ENCODE data around the gene LRRC14B. TPM values are rescaled to one million over a fixed set of nuclear protein-coding genes. Genes with fewer than 3 reads are reported as not detected.

Gene LRRC14B
- polyA plus RNA-seq, 1 experiment: not detected

DNA sequence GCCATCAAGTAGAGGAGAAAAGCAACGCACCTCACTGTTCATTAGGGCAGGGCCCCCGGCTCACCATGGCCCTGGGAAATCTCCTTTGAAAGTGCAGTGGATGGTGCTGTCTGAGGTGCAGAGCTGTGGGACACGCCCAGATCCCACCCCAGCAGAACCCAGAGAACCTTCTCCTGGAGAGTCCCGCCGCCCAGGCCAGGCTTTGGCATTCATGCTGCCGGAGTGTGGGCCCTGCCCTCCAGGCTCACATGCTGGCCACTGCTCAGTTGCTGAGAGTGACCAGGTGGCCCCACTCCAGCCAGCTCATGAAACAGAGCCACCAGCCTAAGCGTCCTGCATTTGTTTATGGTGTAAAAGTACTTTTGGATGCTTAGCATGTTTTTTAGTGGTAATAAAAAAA is 23.8 kb upstream of the LRRC14B start:
- H3K27me3 ChIP-seq (ENCODE audit: control insufficient read depth, insufficient read depth, low read length): no peaks in the 10 kb centered on the region
- DNase-seq (ENCODE audit: low read depth, low spot score): no peak
- TF ChIP-seq, protein P1, sequence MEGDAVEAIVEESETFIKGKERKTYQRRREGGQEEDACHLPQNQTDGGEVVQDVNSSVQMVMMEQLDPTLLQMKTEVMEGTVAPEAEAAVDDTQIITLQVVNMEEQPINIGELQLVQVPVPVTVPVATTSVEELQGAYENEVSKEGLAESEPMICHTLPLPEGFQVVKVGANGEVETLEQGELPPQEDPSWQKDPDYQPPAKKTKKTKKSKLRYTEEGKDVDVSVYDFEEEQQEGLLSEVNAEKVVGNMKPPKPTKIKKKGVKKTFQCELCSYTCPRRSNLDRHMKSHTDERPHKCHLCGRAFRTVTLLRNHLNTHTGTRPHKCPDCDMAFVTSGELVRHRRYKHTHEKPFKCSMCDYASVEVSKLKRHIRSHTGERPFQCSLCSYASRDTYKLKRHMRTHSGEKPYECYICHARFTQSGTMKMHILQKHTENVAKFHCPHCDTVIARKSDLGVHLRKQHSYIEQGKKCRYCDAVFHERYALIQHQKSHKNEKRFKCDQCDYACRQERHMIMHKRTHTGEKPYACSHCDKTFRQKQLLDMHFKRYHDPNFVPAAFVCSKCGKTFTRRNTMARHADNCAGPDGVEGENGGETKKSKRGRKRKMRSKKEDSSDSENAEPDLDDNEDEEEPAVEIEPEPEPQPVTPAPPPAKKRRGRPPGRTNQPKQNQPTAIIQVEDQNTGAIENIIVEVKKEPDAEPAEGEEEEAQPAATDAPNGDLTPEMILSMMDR (IDR thresholded peaks at IDR 0.05; ENCODE audit: low read depth, low read length): no peak
- CTCF ChIA-PET: interaction anchor here (3.5 kb wide), 1 partner anchor 22 kb away, joined by 13 read pairs; no protein-coding TSS in a partner anchor
- no peak overlapping the region for H3K4me3 ChIP-seq (ENCODE audit: low read depth, low read length)
- H3K9me3 ChIP-seq (ENCODE audit: control insufficient read depth, insufficient read depth, low read length): no peaks in the 10 kb centered on the region; the same call in 1 of the 2 replicates
- POLR2A ChIA-PET: no interaction called here
- H3K27ac ChIP-seq (ENCODE audit: low read depth, low read length): no peak overlapping the region

DNA sequence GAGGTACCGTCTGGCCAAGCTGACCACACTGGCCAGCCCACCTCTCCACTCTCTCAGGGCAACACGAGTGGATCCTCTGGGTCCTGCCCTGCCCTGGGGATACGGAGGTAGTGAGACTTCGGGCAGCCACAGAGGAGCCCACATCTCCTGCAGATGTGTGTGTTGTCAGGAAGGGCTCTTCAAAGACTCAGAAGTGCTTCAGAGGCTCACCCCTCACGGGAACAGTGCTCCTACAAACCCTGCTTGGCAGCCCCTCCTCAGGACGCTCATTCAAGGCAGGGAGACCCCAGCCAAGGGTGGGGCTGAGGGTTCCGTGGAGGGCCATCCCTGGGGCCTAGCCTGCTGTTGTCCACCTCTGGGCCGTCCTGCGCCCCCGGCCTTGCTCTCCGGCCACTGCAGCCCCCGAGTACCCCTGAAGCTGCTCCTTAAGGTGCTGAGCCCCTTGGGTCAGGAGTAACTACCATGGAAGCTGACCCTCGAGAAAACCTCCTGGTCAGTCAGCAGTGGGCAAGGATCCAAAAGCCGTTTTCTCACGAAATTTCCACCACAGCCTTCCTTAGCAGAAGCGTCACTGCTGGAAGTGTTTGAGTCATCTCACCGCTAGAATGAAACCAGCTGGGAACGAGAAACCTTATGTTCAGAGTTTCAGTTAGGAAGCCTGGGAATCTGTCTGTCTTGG is 23.2 kb upstream of the LRRC14B start:
- Histone ChIP-seq H3K4me3 (ENCODE audit: low read depth, low read length) (no peak overlapping the region), H3K27ac (ENCODE audit: low read depth, low read length) (peak overlapping the region; percentile 92), H3K27me3 (ENCODE audit: control insufficient read depth, insufficient read depth, low read length) (no peaks in the 10 kb centered on the region), H3K9me3 (ENCODE audit: control insufficient read depth, insufficient read depth, low read length) (no peaks in the 10 kb centered on the region; the same call in 1 of the 2 replicates)
- TF ChIP-seq, protein P1 (IDR thresholded peaks at IDR 0.05; ENCODE audit: low read depth, low read length): no peak
- DNase-seq (ENCODE audit: low read depth, low spot score): peak; percentile 96
- ChIA-PET POLR2A (interaction anchor here (1.1 kb wide), 1 partner anchor 103 kb away, joined by 3 read pairs; the partner anchor contains the start of gene PDCD6), CTCF (interaction anchor here (3.5 kb wide), 1 partner anchor 21 kb away, joined by 13 read pairs; no protein-coding TSS in a partner anchor)

DNA sequence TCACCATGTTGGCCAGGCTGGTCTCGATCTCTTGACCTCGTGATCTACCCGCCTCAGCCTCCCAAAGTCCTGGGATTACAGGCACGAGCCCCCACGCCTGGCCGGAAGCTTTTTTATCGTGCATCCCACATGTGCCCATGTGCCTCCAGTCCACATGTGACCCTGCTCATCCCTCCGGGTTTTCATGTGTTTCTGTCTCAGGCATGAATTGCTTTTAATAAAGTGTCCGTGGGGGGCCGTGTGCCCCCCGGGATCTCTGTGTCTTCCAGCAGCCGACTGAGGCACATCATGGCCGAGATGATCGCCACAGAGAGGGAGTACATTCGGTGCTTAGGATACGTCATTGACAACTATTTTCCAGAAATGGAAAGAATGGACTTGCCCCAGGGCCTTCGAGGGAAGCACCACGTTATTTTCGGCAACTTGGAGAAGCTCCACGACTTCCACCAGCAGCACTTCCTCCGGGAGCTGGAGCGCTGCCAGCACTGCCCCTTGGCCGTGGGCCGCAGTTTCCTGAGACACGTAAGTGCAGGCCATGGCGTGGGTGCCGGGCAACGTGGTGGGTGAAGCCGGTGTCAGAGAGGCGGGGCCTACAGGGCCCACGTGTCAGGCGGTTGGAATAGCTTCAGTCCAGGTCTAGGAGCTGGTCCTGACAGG is 22.1 kb upstream of the LRRC14B start:
- TF ChIP-seq, protein P1 (IDR thresholded peaks at IDR 0.05; ENCODE audit: low read depth, low read length): no peak
- CTCF ChIA-PET: interaction anchor here (3.5 kb wide), 1 partner anchor 20 kb away, joined by 13 read pairs; no protein-coding TSS in a partner anchor
- H3K27ac ChIP-seq (ENCODE audit: low read depth, low read length): peak overlapping the region; percentile 92
- peak; percentile 38 for DNase-seq (ENCODE audit: low read depth, low spot score)
- H3K4me3 ChIP-seq (ENCODE audit: low read depth, low read length): no peak overlapping the region
- POLR2A ChIA-PET: interaction anchor here (0.7 to 1.1 kb wide), 2 partner anchors 34 to 102 kb away, joined by 3 to 8 read pairs; partner anchors contain the start of gene PDCD6
- no peaks in the 10 kb centered on the region for H3K27me3 ChIP-seq (ENCODE audit: control insufficient read depth, insufficient read depth, low read length)
- no peaks in the 10 kb centered on the region; the same call in 1 of the 2 replicates for H3K9me3 ChIP-seq (ENCODE audit: control insufficient read depth, insufficient read depth, low read length)

DNA sequence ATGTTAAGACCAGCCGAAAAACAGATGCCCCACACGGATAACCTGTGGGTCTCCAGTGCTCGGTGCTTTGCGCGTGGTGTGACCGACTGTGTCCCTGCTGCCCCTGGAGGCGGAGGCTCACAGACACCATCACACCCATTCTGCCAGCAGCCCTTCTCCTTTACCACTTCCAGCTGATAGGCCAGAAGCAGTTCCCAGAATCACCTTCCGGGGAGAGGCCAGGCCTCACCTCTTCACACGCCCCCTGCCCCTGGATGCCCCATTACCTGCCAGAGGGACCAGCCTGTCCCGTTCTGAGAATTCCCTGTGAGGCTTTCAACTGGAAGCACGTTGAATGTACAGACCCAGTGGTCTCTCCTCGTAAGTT is 21.6 kb upstream of the LRRC14B start:
- Histone ChIP-seq H3K27ac (ENCODE audit: low read depth, low read length) (no peak overlapping the region), H3K9me3 (ENCODE audit: control insufficient read depth, insufficient read depth, low read length) (no peaks in the 10 kb centered on the region; the same call in 1 of the 2 replicates), H3K4me3 (ENCODE audit: low read depth, low read length) (no peak overlapping the region), H3K27me3 (ENCODE audit: control insufficient read depth, insufficient read depth, low read length) (no peaks in the 10 kb centered on the region)
- POLR2A ChIA-PET: no interaction called here
- no peak for DNase-seq (ENCODE audit: low read depth, low spot score)
- CTCF ChIA-PET: interaction anchor here (3.5 kb wide), 1 partner anchor 19 kb away, joined by 13 read pairs; no protein-coding TSS in a partner anchor
- TF ChIP-seq, protein P1 (IDR thresholded peaks at IDR 0.05; ENCODE audit: low read depth, low read length): no peak

Data from AG04450 (cell line).